Middle frontal gyrus (tissue), 1 donor: ENCODE measurements around the gene PDX1.

Experiments
- DNase-seq: peaks from one replicate; pipeline ENCODE4 v3.0.0-alpha.2; 2015; ENCODE audit warnings: low spot score; ENCODE audit errors: extremely low spot score

The PDX1 gene

GRCh38 chr13:27919934-27920676, at the start of gene PDX1:
Gene PDX1 (plus strand): TSS chr13:27920000. CDS start chr13:27920139, 139 bp downstream.
- DNase-seq, result no peak

- no peak for DNase-seq
Observed at GRCh38 chr13:27878274-27878673, 41.5 kb upstream of the PDX1 start.

- DNase-seq, result no peak
Observed at GRCh38 chr13:27889471-27889870, 30.3 kb upstream of the PDX1 start.

DNA sequence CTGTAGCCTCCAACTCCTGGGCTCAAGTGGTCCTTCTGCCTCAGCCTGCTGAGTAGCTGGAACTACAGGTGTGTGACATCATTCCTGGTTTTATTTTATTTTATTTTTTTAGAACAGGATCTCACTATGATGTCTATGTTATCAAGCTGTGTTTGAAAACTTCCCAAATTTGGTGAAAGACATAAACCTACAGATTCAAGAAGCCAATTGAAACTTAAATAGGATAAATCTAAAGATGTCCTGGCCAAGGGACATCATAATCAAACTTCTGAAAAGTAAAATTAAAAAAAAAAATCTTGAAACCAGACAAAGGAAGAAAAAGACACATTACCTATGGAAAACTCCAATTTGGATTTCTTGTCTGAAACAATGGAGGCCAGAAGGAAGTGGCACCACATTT, 23.1 kb upstream of the PDX1 start:
- no peak for DNase-seq

DNA sequence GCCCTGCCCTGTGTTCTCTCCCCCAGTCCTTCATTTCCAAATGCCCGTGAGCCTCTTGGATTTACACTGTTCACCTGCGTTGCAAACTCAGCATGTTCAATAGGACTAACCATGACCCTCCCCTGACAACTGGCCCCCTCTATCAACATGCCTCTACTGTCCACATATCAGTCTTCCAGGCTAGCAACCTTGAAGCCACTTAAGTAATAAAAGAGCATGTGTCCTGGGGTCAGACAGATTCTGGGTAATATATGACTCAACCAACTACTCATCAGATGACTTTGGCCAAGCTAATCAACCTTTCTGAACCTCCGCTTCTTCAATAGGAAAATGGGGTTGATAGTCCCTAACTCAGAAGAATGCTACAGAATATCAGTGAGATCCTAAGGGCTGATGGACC, 15.1 kb upstream of the PDX1 start:
- no peak for DNase-seq

DNA sequence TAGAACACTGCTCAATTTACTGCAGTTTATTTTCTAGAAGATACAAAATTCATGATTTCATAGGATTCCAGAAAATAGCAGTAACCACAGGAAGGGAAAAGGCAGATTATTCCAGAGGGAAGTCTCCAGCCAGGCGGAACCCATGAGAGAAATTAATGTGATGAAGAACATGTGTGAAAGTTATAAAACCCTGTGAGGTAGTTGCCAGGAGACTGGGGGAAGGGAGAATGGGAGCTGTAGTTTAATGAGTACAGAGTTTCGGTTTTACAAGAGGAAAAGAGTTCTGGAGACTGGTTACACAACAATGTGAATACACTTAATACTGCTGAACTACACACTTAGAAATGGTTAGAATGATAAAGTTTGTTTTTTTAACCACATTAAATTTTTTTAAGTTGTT, 14.2 kb upstream of the PDX1 start:
- no peak for DNase-seq

GRCh38 chr13:27907121-27907787, 12.5 kb upstream of the PDX1 start:
- no peak for DNase-seq

DNA sequence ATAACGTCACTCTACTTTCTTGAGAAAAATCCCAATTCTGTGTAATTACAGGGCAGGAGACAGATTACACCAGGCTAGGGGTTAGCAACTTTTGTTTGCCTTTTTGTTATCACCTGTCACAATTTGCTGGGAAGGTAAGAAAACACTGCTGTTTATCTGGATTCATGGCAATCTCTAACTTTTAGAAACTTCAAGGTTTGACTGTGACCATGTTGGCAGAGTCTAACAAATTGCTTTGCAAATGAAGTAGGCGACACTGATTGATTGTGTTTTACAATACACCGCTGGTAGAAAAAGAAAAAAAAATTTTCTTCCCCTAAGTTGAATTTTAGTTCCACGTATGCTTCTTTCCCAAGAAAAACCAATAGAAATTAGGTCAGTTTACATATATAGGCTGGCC, 10.4 kb upstream of the PDX1 start:
- no peak for DNase-seq

DNA sequence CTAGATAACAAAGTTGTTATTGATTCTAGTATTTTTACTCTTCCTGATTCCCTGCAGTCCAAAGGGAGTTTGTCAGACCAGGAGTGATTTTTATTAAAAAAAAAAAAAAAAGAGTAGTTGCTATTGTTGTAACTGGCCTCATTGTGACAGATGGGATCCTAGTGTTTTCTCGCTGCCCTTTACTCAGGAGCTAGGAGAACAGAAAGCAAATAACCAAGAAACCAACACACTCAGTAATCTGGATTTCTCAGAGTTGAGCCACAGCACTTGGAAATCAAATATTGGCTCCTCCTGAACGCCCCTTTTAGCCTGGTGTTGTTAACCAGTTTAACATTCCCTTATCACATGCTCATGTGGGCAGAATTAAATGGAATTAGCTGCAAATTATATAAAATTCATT, 8.3 kb upstream of the PDX1 start:
- no peak for DNase-seq

DNA sequence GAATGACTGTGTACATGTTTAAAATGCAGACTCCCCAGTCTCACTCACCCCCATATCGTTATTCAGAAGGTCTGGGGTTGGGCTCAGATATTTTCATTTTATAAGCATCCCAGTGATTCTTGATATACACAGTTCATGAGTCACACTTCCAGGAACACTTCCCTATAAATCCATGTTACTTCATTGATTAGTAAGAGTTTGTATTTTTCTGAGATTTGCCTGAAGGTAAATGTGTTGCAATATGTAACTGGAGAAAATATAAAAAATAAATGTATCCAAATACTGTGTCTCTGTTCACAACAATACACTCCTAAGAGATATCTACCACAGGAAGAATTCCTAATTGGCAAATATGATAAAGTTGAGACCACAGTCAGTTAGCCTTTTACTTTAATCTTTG, 6.6 kb upstream of the PDX1 start:
- no peak for DNase-seq

- no peak for DNase-seq
Observed at GRCh38 chr13:27915301-27916207, 4.2 kb upstream of the PDX1 start.

DNA sequence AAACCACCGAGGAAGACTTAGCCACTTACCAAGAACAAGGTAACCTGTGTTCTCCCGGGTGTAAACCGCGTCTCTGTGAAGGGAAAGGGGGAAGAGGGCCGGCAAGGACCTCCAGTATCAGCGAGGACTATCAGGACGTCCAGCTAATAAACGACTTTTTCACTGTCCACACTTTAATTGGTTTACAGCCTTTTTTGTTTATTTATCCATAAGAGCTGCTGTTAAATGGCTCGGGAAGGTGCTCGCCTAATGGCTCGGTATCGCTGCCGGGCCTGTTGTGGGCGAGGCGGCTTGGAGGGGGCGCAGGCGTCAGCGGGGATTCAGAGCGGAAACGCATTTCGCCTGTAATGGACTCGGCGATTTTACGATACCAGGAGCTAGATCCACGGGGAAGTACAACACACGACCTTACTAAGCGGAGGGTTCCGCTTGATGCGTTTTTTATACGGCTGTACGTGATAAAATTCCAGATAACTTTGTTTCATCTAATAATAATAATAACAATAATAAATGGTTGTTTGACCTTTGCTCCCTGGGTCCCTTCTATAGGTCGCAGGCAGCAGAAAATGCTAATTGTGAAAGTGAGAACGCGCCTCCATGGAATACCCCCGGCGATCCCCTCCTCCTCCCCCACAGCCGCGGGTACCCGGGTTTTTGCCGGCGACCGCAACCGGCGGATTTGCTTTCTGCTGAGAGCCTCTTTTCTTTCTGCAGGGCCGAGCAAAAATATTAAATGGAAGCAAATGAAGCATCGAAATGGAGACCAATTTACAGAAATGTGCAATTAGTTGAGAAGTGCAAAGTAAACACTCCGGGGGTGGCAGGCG, 2.5 kb upstream of the PDX1 start:
- no peak for DNase-seq

GRCh38 chr13:27918041-27918917, 1.5 kb upstream of the PDX1 start:
- DNase-seq, result no peak

DNA sequence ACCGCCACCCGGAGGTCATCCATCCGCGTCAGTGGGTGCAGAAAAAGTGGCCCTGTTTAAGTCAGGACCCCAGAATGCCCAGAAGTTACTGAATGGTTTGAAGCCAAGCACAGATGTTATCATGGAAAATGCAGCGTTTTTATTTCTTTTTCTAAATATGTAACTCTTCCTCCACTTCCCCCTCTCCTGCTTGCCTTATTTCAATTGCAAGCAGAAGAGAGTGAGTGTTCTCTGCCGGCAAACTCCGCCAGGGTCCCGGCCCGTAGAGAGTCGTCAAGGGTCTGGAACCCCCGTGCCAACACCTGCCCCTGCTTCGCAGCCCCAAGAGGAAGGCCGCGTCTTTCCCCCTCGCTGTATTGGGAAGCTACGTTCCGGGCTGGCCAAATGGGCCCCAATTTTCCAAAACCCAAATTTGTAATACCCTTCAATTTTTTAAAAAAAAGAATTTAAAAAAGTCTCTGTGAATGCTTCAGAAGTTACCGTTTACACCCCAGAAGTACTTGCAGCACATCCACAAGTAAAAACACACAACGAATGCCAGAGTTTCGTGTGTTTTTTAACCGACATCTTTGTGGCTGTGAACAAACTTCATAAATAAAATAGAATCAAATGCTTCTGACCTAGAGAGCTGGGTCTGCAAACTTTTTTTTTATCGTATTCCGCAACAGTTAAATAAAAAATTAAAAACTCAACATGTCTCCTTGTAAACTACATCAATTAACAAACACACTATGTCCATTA, 712 bp upstream of the PDX1 start:
- DNase-seq, result no peak

GRCh38 chr13:27919659-27919933, 204 bp upstream of the PDX1 start:
- no peak for DNase-seq

- no peak for DNase-seq
Observed at GRCh38 chr13:27920677-27921420, 1.0 kb downstream of the PDX1 start.

DNA sequence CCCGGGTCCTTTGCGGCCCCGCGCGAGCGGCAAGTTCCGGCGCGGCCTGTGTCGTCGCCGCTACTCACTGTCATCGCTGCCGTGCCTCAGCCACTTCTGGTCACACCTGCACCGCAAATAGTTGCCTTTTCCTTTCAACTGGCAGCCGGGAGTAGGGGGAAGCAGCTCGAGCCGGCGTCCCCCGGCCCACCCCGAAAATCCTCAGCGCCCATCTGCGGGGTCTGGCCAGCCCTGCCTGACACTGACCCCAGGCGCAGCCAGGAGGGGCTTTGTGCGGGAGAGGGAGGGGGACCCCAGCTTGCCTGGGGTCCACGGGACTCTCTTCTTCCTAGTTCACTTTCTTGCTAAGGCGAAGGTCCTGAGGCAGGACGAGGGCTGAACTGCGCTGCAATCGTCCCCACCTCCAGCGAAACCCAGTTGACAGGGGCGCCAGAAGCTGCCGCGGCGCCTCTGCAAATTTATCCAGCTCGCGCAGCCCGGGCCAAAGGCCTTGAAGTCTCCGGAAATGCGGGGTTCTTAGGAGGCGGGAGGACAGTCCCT, 1.7 kb downstream of the PDX1 start:
- no peak for DNase-seq

GRCh38 chr13:27921961-27922882, 2.4 kb downstream of the PDX1 start:
- DNase-seq, result no peak
